Esophagus mucosa (tissue), 1 donor: ENCODE results near the gene HOGA1. TPM values are rescaled to one million over a fixed set of nuclear protein-coding genes. Genes with fewer than 3 reads are reported as not detected.
A peak's percentile ranks its signal among the peaks of the same experiment; 100 is the strongest.

Experiments used
- ATAC-seq: fragments of 200-7000 bp; cut with Tn5 transposase; one replicate; pipeline ENCODE4 v1.9.1; 2020
- total RNA-seq: library from RNA; stranded (reverse); gene quantifications from one replicate; pipeline ENCODE4 v1.2.4, GENCODE V29; 2023
- donor health status: DM: yes; HTN: yes; CAD: no.

The HOGA1 gene
- total RNA-seq, 1 donor from 2014 or later: 1.7 TPM

DNA sequence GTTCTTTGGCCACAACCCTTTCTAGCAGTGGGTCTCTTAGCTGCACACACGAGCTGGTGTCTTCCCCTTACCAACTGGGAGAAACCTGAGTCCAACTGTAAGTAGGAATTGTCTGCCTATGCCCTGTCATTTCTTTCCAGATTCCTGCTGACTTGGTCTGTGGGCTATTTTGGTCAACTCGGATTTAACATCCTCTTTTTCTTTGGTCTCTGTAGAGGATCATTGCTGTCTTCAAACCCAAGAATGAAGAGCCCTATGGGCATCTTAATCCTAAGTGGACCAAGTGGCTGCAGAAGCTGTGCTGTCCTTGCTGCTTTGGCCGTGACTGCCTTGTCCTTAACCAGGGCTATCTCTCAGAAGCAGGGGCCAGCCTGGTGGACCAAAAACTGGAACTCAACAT, 66.5 kb downstream of the HOGA1 start:
- no peak for ATAC-seq

DNA sequence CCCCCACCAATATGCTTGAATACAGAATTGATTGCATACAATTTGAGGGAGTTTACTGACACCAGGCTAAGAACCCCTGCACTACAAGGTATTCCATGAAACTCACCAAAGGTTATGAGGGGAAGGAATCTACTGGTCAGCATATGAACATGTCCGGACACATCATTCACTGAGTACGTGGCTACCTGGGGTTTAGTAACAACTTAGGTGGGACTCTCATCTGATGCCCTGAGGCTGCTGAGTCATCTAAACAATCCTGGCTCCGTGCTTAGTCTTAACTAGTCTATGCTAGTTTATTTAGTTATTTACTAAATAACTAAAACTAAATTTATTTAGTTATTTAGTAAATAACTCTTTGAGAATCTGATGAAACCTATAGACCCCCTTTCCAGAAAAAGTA, 67.6 kb downstream of the HOGA1 start:
- ATAC-seq: peak; percentile 83

DNA sequence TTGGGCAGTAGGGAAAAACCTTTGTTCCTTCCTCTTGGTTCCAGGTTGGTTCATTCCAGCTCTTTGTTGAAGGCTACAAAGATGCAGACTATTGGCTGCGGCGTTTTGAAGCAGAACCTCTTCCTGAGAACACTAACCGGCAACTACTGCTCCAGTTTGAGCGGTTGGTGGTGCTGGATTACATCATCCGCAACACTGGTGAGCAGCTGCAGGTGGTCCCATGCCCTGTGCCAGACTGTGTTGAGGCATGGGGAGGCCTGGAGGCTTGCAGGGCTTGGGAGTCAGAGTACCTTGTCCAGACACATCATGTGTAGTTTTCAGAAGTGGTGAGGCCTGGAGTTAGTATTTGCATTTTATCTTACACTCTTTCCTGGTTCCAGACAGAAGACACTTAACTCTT, 72.6 kb downstream of the HOGA1 start:
- no peak for ATAC-seq

DNA sequence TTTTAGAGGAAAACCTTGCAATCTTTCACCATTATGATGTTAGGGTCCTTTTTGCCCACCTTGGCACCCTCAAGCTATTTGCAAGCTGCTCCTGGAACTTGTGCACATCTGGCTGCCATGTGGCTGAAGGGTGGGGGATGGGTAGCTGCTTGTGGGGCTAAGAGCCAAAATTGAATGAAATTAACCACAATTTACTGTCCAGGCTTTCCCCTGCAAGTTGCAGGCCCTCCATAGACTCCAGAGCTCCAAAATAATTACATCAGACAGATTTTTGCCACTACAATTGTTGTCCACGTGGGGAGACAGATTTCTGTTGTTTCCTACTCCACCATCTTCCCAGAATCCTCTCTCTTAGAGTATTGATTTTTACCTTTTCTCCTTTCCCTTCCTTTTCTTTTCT, 75.4 kb downstream of the HOGA1 start:
- no peak for ATAC-seq

Other genes starting within 250 kb of the HOGA1 start
- 8.4 TPM for gene FRAT2, start 249.7 kb upstream of the HOGA1 start, total RNA-seq
- 25.8 TPM for gene RRP12, start 183.0 kb upstream of the HOGA1 start, total RNA-seq
- gene PGAM1, start 158.2 kb upstream of the HOGA1 start, total RNA-seq: 324 TPM
- gene EXOSC1, start 138.4 kb upstream of the HOGA1 start, total RNA-seq: 30.8 TPM
- gene ZDHHC16, start 138.2 kb upstream of the HOGA1 start, total RNA-seq: 23.0 TPM
- 44.0 TPM for gene MMS19, start 86.0 kb upstream of the HOGA1 start, total RNA-seq
- 5.1 TPM for gene UBTD1, start 85.5 kb upstream of the HOGA1 start, total RNA-seq
- gene ANKRD2, start 11.6 kb upstream of the HOGA1 start, total RNA-seq: 0.56 TPM
- gene C10orf62, start 5.3 kb downstream of the HOGA1 start, total RNA-seq: 0.16 TPM
- gene MORN4, start 49.1 kb downstream of the HOGA1 start, total RNA-seq: 1.9 TPM
- 13.0 TPM for gene PI4K2A, start 56.3 kb downstream of the HOGA1 start, total RNA-seq
- 6.8 TPM for gene AVPI1, start 102.9 kb downstream of the HOGA1 start, total RNA-seq
- 12.1 TPM for gene MARVELD1, start 129.3 kb downstream of the HOGA1 start, total RNA-seq
- gene ZFYVE27, start 152.7 kb downstream of the HOGA1 start, total RNA-seq: 10.7 TPM
- not detected for gene SFRP5, start 187.6 kb downstream of the HOGA1 start, total RNA-seq